SK-N-SH treated with all-trans-retinoic acid at 6 μM for 48 hours (cell line): ENCODE results near the gene IKZF1.

Experiments
- ARNTL ChIP-seq: fragments of 450-650 bp; formaldehyde crosslinking; IDR thresholded peaks from 2 replicates; pipeline ENCODE4 v1.5.0; 2020; ENCODE audit warnings: low read depth, mild to moderate bottlenecking, moderate library complexity, borderline replicate concordance
- CREB5 ChIP-seq: fragments of 250-450 bp; sonication (Bioruptor Pico); IDR thresholded peaks from 2 replicates; pipeline ENCODE4 v1.5.1; 2020; ENCODE audit warnings: low read depth, mild to moderate bottlenecking, moderate library complexity
- CSDC2 ChIP-seq: fragments of 250-450 bp; sonication (Bioruptor Pico); IDR thresholded peaks from 2 replicates; pipeline ENCODE4 v1.5.0; 2020; ENCODE audit warnings: mild to moderate bottlenecking, moderate library complexity
- ESRRG ChIP-seq: fragments of 250-450 bp; sonication (Bioruptor Pico); IDR thresholded peaks from 2 replicates; pipeline ENCODE4 v1.6.1; 2021; ENCODE audit warnings: mild to moderate bottlenecking
- RARB ChIP-seq: fragments of 250-450 bp; sonication (Bioruptor Pico); IDR thresholded peaks from 2 replicates; pipeline ENCODE4 v1.8.0; 2021; ENCODE audit warnings: mild to moderate bottlenecking, moderate library complexity
- SNAI2 ChIP-seq: fragments of 250-450 bp; sonication (Bioruptor Pico); IDR thresholded peaks from 2 replicates; pipeline ENCODE4 v1.5.0; 2020; ENCODE audit warnings: mild to moderate bottlenecking, moderate library complexity
- ZC3H10 ChIP-seq: fragments of 250-450 bp; sonication (Bioruptor Pico); IDR thresholded peaks from 2 replicates; pipeline ENCODE4 v1.5.1; 2021; ENCODE audit warnings: mild to moderate bottlenecking, moderate library complexity
- ZFP3 ChIP-seq: fragments of 250-450 bp; sonication (Bioruptor Pico); IDR thresholded peaks from 2 replicates; pipeline ENCODE4 v1.5.0; 2020; ENCODE audit warnings: mild to moderate bottlenecking, moderate library complexity
- ZFP30 ChIP-seq: fragments of 450-650 bp; formaldehyde crosslinking; IDR thresholded peaks from 2 replicates; pipeline ENCODE4 v1.5.0; 2022; ENCODE audit warnings: mild to moderate bottlenecking, moderate library complexity
- ZNF8 ChIP-seq: fragments of 450-650 bp; formaldehyde crosslinking; IDR thresholded peaks from 2 replicates; pipeline ENCODE4 v1.5.0; 2020; ENCODE audit warnings: mild to moderate bottlenecking, moderate library complexity

DNA sequence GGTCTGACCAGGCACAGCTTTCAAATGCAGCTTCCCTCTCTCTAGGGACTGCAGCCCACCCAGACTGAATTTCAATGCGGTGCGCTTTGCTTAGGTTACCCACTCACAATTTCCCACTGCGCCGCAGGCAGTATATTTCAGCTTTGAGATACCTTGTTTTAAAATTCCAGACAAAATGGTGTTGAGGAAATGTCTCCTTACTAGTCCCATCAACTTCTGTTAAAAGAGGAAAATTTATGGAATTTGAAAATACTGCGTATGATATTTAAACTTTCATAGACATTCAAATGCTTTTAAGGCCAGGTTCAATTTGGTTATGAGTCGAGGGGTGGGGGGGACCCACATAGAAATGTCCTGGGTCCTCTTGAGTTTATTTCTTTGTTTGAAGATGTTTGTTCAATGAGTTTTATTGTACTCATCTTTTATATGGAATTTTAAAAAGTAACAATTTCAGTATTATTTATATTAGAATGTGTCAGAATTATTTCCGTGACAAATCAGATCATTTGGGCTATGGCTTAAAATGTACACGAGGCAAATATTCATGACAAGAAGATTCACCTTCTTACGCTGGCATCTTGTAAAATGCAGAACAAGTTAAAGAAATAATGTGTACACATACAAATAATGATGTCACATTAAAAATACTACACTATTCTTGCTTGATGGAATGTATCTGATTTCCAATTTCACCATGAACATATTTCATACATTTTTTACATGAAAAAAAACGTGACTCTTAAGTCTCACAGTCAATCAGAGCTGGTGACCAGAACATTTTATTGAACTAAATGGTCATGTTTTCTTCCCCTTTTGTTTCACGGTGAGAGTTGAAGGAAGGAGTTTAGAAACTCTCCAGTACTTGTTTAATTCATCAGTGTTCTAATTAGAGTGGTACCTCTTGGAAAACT is 1.3 kb downstream of the IKZF1 start:
- TF ChIP-seq CREB5 (CRISPR knock-in tag) = no peak
- TF ChIP-seq ZFP3 = no peak
- no peak for TF ChIP-seq CSDC2 (CRISPR knock-in tag)
- TF ChIP-seq ZFP30 (CRISPR knock-in tag) = no peak
- TF ChIP-seq RARB (CRISPR knock-in tag) = no peak
- TF ChIP-seq ZNF8 = no peak
- TF ChIP-seq SNAI2 (CRISPR knock-in tag) = no peak
- TF ChIP-seq ESRRG (CRISPR knock-in tag) = no peak
- TF ChIP-seq ARNTL (CRISPR knock-in tag) = no peak
- TF ChIP-seq ZC3H10 (CRISPR knock-in tag) = no peak
